HEK293T (cell line): ENCODE measurements around the gene GMDS.

Source experiments
- CTCF ChIA-PET: fragments of 350-600 bp; formaldehyde crosslinking; extraction: SDS; loops from one replicate; lab custom pipeline; 2021; ENCODE audit warnings: antibody characterized with exemption, inconsistent platforms; lab: Yijun Ruan, JAX
- POLR2A ChIA-PET: fragments of 350-600 bp; formaldehyde crosslinking; extraction: SDS; loops from one replicate; lab custom pipeline; 2020; ENCODE audit warnings: antibody characterized with exemption, inconsistent platforms; lab: Yijun Ruan, JAX
- DNase-seq: peaks from one replicate; pipeline ENCODE4 v3.0.0; 2012; ENCODE audit warnings: mixed read lengths; ENCODE audit errors: extremely low spot score
- ARNT ChIP-seq: fragments of 450-650 bp; IDR thresholded peaks from 2 replicates; pipeline ENCODE4 v1.6.1; 2017; ENCODE audit warnings: mild to moderate bottlenecking
- BHLHE40 ChIP-seq: fragments of 450-650 bp; IDR thresholded peaks from 2 replicates; pipeline ENCODE4 v1.6.1; 2016; ENCODE audit warnings: mild to moderate bottlenecking, moderate library complexity, borderline replicate concordance
- CTBP1 ChIP-seq: fragments of 450-650 bp; IDR thresholded peaks from 2 replicates; pipeline ENCODE4 v1.6.1; 2016; ENCODE audit warnings: borderline replicate concordance
- ELF4 ChIP-seq: fragments of 450-650 bp; IDR thresholded peaks from 2 replicates; pipeline ENCODE4 v1.6.1; 2017; ENCODE audit warnings: antibody characterized with exemption
- FOXA1 ChIP-seq: fragments of 450-650 bp; IDR thresholded peaks from 2 replicates; pipeline ENCODE4 v1.6.1; 2016; ENCODE audit warnings: mild to moderate bottlenecking
- FOXK2 ChIP-seq: fragments of 450-650 bp; IDR thresholded peaks from 2 replicates; pipeline ENCODE4 v1.6.1; 2016; ENCODE audit warnings: mild to moderate bottlenecking
- FOXM1 ChIP-seq: fragments of 450-650 bp; IDR thresholded peaks from 2 replicates; pipeline ENCODE4 v1.6.1; 2017; ENCODE audit warnings: mild to moderate bottlenecking, borderline replicate concordance
- HDGF ChIP-seq: fragments of 450-650 bp; IDR thresholded peaks from 2 replicates; pipeline ENCODE4 v1.6.1; 2017; ENCODE audit warnings: antibody characterized with exemption, borderline replicate concordance
- LEF1 ChIP-seq: fragments of 450-650 bp; IDR thresholded peaks from 2 replicates; pipeline ENCODE4 v1.6.1; 2017; ENCODE audit warnings: mild to moderate bottlenecking, borderline replicate concordance
- NFRKB ChIP-seq: fragments of 450-650 bp; IDR thresholded peaks from 2 replicates; pipeline ENCODE4 v1.6.1; 2016; ENCODE audit warnings: mild to moderate bottlenecking, moderate library complexity
- PKNOX1 ChIP-seq: fragments of 450-650 bp; IDR thresholded peaks from 2 replicates; pipeline ENCODE4 v1.6.1; 2016
- SP1 ChIP-seq: fragments of 450-650 bp; IDR thresholded peaks from 2 replicates; pipeline ENCODE4 v1.6.1; 2017
- SUZ12 ChIP-seq: fragments of 450-650 bp; IDR thresholded peaks from 2 replicates; pipeline ENCODE4 v1.6.1; 2016; ENCODE audit warnings: mild to moderate bottlenecking
- TARDBP ChIP-seq: fragments of 450-650 bp; IDR thresholded peaks from 2 replicates; pipeline ENCODE4 v1.6.1; 2016
- ZNF384 ChIP-seq: fragments of 450-650 bp; IDR thresholded peaks from 2 replicates; pipeline ENCODE4 v1.6.1; 2016

Gene GMDS

GRCh38 chr6:1917626-1918371 is 327.6 kb downstream of the GMDS start:
- TF ChIP-seq CTBP1 (no peak), BHLHE40 (no peak), SP1 (no peak), FOXM1 (no peak), TARDBP (no peak), ELF4 (no peak), FOXA1 (no peak), PKNOX1 (no peak), ARNT (no peak), ZNF384 (no peak), LEF1 (no peak), HDGF (no peak), SUZ12 (no peak), FOXK2 (no peak), NFRKB (no peak)
- DNase-seq = no peak
- ChIA-PET CTCF (no interaction called here), POLR2A (no interaction called here)

- ChIA-PET CTCF (no interaction called here), POLR2A (no interaction called here)
- DNase-seq = no peak
Observed at GRCh38 chr6:1916334-1917070, 328.9 kb downstream of the GMDS start.

DNA sequence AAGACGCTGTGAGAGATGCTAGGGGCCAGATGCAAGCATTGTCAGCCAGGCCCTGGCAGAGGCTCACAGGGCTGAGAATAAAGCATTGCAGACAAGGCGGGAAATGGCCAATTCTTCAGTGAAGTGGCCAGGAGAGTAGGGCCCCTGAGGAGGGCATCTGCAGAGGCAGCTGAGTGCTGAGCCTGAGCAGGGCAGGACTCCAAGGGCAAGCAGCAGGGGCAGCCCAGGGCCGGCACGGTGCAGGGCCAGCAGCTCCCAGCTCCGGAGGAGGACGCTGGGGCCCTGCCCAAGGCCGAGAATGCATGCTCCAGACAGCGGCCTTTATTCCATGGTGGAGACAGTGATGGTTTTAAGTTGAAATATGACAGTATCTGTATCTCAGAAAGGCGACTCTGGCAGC is 330.2 kb downstream of the GMDS start:
- TF ChIP-seq FOXM1 = no peak
- TF ChIP-seq LEF1 = no peak
- TF ChIP-seq BHLHE40 = no peak
- no peak for TF ChIP-seq SUZ12
- TF ChIP-seq NFRKB = no peak
- no peak for TF ChIP-seq CTBP1
- TF ChIP-seq PKNOX1 = no peak
- TF ChIP-seq TARDBP = no peak
- no peak for TF ChIP-seq ARNT
- no peak for TF ChIP-seq ELF4
- TF ChIP-seq FOXA1 = no peak
- no peak for TF ChIP-seq ZNF384
- no peak for TF ChIP-seq FOXK2
- DNase-seq = no peak
- POLR2A ChIA-PET = no interaction called here
- CTCF ChIA-PET = no interaction called here

More at GRCh38 chr6:1916334-1917070, 328.9 kb downstream of the GMDS start:
- TF ChIP-seq FOXK2 = no peak
- no peak for TF ChIP-seq HDGF
- TF ChIP-seq CTBP1 = no peak
- no peak for TF ChIP-seq FOXA1
- TF ChIP-seq SUZ12 = no peak

DNA sequence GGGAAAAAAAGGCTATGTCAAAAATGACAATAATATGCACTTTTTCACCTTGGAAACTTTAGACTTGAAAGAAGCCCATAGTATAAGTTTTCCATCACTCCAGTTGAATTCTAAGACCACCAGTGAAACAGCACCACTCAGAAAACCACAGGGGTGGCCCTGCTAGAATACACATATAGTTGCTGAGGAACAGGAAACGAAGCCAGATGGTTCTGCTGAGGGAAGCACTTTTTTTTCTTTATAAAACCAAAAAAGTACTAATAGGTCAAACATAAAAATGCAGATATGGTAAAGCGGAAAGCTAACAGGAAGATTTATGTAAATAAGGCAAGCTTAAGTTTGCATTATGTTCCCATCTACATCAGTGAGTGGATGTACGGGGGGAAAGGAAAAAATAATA is 331.8 kb downstream of the GMDS start:
- no peak for DNase-seq
- ChIA-PET CTCF (interaction anchor here (0.6 to 0.7 kb wide), 2 partner anchors 12 to 57 kb away, joined by 3 to 4 read pairs; no protein-coding TSS in a partner anchor), POLR2A (no interaction called here)
- TF ChIP-seq FOXA1 (no peak), NFRKB (no peak), HDGF (no peak), SP1 (no peak), SUZ12 (no peak), ELF4 (no peak), BHLHE40 (no peak), FOXM1 (no peak), CTBP1 (no peak), LEF1 (no peak)

DNA sequence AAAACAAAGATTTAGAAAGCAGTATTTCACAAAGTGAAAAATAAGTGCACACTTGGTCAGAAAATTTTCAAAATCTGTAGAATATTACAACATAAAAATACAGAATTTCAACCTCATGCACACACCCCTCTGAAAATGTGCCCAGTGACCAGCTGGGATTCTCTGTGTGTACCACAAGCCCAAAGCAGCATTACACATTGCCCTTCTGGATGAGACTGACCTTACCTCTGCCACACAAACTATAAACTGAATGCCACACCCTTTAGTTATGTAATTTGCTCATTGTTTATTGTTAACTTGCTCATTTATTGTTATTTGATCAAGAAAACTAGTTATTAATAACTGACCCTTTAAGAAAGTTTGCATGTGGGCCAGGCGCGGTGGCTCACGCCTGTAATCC is 332.7 kb downstream of the GMDS start:
- ChIA-PET POLR2A (no interaction called here), CTCF (no interaction called here)
- no peak for DNase-seq
- TF ChIP-seq SUZ12 (no peak), NFRKB (no peak)

- no peak for DNase-seq
Observed at GRCh38 chr6:1911474-1911873, 333.9 kb downstream of the GMDS start.

More at GRCh38 chr6:1911474-1911873, 333.9 kb downstream of the GMDS start:
- no peak for TF ChIP-seq BHLHE40
- TF ChIP-seq ELF4 = no peak
- no peak for TF ChIP-seq ZNF384
- no peak for TF ChIP-seq LEF1
- TF ChIP-seq NFRKB = no peak
- TF ChIP-seq SUZ12 = no peak
- no peak for TF ChIP-seq SP1
- TF ChIP-seq FOXK2 = no peak
- no peak for TF ChIP-seq HDGF
- CTCF ChIA-PET = no interaction called here
- POLR2A ChIA-PET = no interaction called here
